GM18526 (cell line): ENCODE data around the gene RCCD1.

Source experiments
- POLR2A ChIP-seq: IDR thresholded peaks from 3 replicates; pipeline ENCODE4 v1.6.1; 2011; ENCODE audit not compliant: insufficient read length; ENCODE audit errors: extremely low read depth

Gene RCCD1

GRCh38 chr15:90934949-90935751 lies 19.5 kb upstream of the RCCD1 start, which contains the start of gene UNC45A:
Gene UNC45A, plus strand, starts transcription at chr15:90935285. Its CDS starts 40 bp downstream, at chr15:90935325.
- peak; percentile 17 for TF ChIP-seq POLR2A

- TF ChIP-seq POLR2A, result no peak
Measured at GRCh38 chr15:90936823-90937222, 17.9 kb upstream of the RCCD1 start.

GRCh38 chr15:90938261-90938660 lies 16.4 kb upstream of the RCCD1 start:
- no peak for TF ChIP-seq POLR2A

- no peak for TF ChIP-seq POLR2A
Measured at GRCh38 chr15:90939756-90940155, 14.9 kb upstream of the RCCD1 start.

- TF ChIP-seq POLR2A, result no peak
Measured at GRCh38 chr15:90941038-90941437, 13.6 kb upstream of the RCCD1 start.

GRCh38 chr15:90942354-90943120 lies 12.1 kb upstream of the RCCD1 start:
- no peak for TF ChIP-seq POLR2A

GRCh38 chr15:90945091-90945490 lies 9.6 kb upstream of the RCCD1 start:
- no peak for TF ChIP-seq POLR2A

GRCh38 chr15:90946538-90946937 lies 8.1 kb upstream of the RCCD1 start:
- no peak for TF ChIP-seq POLR2A

- TF ChIP-seq POLR2A, result no peak
Measured at GRCh38 chr15:90946941-90947576, 7.6 kb upstream of the RCCD1 start.

GRCh38 chr15:90947577-90948357 lies 6.9 kb upstream of the RCCD1 start:
- no peak for TF ChIP-seq POLR2A

GRCh38 chr15:90948506-90948905 lies 6.2 kb upstream of the RCCD1 start:
- TF ChIP-seq POLR2A, result no peak

GRCh38 chr15:90949979-90950675 lies 4.6 kb upstream of the RCCD1 start:
- TF ChIP-seq POLR2A, result no peak

GRCh38 chr15:90950676-90951075 lies 4.0 kb upstream of the RCCD1 start:
- no peak for TF ChIP-seq POLR2A

- TF ChIP-seq POLR2A, result no peak
Measured at GRCh38 chr15:90952901-90953677, 1.6 kb upstream of the RCCD1 start.
